KOPT-K1 (cell line): ENCODE measurements around the gene B3GNT7.
"Not testable (repeated sequence)": the region's sequence is repeated elsewhere in the genome, so short reads cannot be mapped to it uniquely, and the experiment has no call there.

ENCODE experiments used
- H3K27ac ChIP-seq: fragments of 200-600 bp; sonication (generic); 2 replicates; pipeline ENCODE4 v1.5.1; 2016; ENCODE audit warnings: antibody characterized with exemption, mild to moderate bottlenecking, low read depth, low read length; ENCODE audit not compliant: poor library complexity, severe bottlenecking
- H3K36me3 ChIP-seq: fragments of 200-600 bp; sonication (generic); 2 replicates; pipeline ENCODE4 v1.5.1; 2017; ENCODE audit warnings: antibody characterized with exemption, mild to moderate bottlenecking, low read length, moderate library complexity; ENCODE audit not compliant: insufficient read depth
- H3K9me3 ChIP-seq: fragments of 200-600 bp; sonication (generic); 2 replicates; pipeline ENCODE4 v1.5.1; 2017; ENCODE audit warnings: antibody characterized with exemption, low read length, mild to moderate bottlenecking; ENCODE audit not compliant: insufficient read depth, poor library complexity, severe bottlenecking

B3GNT7 gene

DNA sequence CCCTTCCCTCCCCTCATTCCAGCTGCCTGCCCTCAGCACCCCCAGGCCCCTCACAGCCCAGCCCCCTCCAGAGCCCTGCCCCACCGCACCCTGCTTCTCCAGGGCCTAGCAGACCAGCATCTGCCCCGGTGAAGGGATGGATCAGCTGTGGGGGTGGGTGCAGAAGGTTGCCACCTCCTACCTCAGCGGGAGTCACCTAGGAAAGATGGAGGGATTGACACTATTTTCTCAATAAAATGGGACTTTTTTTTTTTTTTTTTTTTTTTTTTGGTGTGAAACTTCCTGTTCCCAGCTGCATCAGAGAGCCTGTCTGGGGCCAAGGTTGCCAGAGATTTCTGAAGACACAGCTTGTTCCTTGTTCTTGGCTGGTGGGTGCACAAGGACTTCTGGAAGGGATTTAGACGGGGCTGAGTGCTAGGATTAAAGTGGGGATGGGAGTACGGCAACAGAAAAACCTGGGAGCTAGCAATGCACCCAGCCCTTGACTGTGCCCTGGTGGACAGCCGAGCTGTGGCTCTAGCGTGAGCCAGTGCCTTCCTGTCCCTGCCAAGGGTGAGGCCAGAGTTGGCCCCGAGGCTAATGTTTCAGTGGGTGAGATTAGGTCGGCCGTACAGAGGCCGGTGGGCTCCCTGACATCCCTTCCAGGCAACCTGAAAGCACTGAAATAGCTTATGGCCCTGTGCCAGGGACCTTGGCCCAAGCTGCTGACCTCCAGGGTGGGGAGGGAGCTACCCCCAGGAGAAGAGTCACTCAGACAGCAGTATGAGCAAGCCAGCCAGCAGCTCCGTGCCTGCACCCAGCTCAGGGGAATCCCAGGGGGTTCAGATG is 4.6 kb downstream of the B3GNT7 start:
- Histone ChIP-seq H3K36me3 (no peaks in the 10 kb centered on the region), H3K27ac (no peak overlapping the region), H3K9me3 (no peaks in the 10 kb centered on the region)

DNA sequence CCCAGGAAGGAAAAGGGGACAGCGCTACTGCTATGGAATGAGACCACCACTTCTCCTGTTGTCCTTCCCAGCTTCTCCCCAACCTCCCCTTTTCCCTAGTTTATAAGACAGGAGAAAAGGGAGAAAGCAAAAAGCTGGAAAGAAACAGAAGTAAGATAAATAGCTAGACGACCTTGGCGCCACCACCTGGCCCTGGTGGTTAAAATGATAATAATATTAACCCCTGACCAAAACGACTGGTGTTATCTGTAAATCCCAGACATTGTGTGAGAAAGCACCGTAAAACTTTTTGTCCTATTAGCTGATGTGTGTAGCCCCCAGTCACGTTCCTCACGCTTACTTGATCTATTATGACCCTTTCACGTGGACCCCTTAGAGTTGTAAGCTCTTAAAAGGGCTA is 5.2 kb downstream of the B3GNT7 start:
- H3K9me3 ChIP-seq, H3K36me3 ChIP-seq, H3K27ac ChIP-seq: not testable (repeated sequence)

DNA sequence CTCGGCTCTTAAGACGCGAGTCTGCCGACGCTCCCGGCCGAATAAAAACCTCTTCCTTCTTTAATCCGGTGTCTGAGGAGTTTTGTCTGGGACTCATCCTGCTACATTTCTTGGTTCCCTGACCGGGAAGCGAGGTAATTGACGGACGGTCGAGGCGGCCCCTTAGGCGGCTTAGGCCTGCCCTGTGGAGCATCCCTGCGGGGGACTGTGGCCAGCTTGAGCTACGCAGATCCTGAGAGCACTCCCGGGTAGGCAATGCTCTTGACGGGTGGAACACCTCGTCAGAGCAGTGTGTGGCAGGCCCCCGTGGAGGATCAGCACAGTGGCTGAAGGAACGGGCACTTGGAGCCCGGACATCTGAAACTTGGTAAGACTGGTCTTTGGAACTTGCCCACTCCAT is 5.6 kb downstream of the B3GNT7 start:
- H3K27ac ChIP-seq, H3K9me3 ChIP-seq, H3K36me3 ChIP-seq: not testable (repeated sequence)

DNA sequence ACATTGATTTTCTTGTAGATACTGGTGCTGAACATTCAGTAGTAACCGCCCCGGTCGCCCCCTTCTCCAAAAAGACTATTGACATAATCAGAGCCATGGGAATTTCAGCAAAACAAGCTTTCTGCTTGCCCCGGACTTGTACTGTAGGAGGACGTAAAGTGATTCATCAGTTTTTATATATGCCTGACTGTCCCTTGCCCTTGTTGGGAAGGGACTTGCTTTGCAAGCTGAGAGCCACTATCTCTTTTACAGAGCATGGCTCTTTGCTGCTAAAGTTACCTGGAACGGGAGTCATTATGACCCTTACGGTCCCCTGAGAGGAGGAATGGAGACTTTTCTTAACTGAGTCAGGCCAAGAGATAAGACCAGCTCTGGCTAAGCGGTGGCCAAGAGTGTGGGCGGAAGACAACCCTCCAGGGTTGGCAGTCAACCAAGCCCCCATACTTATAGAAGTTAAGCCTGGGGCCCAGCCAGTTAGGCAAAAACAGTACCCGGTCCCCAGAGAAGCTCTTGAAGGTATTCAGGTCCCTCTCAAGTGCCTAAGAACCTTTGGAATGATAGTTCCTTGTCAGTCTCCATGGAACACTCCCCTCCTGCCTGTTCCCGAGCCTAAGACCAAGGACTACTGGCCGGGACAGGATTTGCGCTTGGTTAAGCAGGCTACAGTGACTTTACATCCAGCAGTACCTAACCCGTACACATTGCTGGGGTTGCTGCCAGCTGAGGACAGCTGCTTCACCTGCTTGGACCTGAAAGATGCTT is 8.1 kb downstream of the B3GNT7 start:
- H3K9me3 ChIP-seq, H3K27ac ChIP-seq, H3K36me3 ChIP-seq: not testable (repeated sequence)

DNA sequence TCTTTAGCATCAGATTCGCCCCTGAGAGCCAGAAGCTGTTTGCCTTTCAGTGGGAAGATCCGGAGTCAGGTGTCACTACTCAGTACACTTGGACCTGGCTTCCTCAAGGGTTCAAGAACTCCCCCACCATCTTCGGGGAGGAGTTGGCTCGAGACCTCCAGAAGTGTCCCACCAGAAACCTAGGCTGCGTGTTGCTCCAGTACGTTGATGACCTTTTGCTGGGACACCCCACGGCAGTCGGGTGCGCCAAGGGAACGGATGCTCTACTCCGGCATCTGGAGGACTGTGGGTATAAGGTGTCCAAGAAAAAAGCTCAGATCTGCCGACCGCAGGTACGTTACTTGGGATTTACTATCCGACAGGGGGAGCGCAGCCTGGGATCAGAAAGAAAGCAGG is 8.7 kb downstream of the B3GNT7 start:
- not testable (repeated sequence) for H3K9me3 ChIP-seq, H3K36me3 ChIP-seq, H3K27ac ChIP-seq

DNA sequence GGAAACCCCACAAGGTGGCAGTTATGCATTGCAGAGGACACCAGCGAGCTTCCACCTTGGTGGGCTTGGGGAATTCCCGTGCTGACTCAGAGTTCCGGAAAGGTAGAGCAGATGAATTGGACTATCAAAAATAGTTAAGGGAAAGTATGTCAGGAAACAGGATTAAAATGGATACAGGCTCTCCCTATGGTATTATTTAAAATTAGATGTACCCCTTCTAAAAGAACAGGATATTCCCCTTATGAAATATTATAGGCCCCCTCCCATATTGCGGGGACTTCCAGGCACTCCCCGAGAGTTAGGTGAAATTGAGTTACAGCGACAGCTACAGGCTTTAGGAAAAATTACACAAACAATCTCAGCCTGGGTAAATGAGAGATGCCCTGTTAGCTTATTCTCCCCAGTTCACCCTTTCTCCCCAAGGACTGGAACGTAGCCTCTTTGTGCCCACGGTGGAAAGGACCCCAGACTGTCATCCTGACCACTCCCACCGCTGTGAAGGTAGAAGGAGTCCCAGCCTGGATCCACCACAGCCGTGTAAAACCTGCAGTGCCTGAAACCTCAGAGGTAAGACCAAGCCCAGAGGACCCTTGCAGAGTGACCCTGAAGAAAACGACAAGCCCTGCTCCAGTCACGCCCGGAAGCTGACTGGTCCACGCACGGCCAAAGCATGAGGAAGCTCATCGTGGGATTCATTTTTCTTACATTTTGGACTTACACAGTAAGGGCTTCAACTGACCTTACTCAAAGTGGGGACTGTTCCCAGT is 10.3 kb downstream of the B3GNT7 start:
- not testable (repeated sequence) for H3K27ac ChIP-seq, H3K36me3 ChIP-seq, H3K9me3 ChIP-seq

DNA sequence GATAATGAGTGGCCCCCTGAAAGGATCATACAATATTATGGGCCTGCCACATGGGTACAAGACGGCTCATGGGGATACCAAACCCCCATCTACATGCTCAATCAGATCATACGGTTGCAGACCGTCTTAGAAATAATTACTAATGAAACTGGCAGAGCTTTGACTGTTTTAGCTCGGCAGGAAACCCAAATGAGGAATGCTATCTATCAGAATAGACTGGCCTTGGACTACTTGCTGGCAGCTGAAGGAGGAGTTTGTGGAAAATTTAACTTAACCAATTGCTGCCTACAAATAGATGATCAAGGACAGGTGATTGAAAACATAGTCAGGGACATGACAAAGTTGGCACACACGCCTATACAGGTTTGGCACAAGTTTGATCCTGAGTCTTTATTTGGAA is 12.2 kb downstream of the B3GNT7 start:
- not testable (repeated sequence) for H3K27ac ChIP-seq, H3K36me3 ChIP-seq
- H3K9me3 ChIP-seq: peaks cover 18% of the 10 kb centered on the region

DNA sequence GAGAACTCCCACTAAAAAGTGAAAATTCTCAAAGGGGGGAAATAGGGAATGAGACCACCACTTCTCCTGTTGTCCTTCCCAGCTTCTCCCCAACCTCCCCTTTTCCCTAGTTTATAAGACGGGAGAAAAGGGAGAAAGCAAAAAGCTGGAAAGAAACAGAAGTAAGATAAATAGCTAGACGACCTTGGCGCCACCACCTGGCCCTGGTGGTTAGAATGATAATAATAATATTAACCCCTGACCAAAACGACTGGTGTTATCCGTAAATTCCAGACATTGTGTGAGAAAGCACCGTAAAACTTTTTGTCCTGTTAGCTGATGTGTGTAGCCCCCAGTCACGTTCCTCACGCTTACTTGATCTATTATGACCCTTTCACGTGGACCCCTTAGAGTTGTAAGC is 12.8 kb downstream of the B3GNT7 start:
- peaks cover 18% of the 10 kb centered on the region for H3K9me3 ChIP-seq
- not testable (repeated sequence) for H3K36me3 ChIP-seq, H3K27ac ChIP-seq

DNA sequence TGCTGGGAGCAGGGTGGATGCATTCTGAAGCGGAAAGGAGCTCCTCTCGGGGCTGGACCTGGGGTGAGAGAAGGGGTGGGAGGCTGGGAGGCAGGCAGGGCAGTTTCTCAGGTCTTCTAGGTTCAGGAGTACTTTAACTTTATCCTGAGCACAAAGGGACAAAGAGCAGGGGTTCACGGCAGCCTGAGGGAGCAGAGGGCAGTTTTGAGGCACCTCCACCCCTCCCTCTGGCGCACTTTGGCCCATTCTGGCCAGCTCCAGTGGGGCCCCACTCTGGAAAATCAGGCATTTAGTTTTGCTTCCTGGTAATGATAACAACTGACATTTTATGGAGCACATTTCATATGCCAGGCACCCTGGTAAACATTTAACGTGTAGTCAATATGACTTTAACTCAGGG is 14.3 kb downstream of the B3GNT7 start:
- H3K36me3 ChIP-seq: no peaks in the 10 kb centered on the region
- H3K27ac ChIP-seq: no peak overlapping the region
- H3K9me3 ChIP-seq: peaks cover 18% of the 10 kb centered on the region

DNA sequence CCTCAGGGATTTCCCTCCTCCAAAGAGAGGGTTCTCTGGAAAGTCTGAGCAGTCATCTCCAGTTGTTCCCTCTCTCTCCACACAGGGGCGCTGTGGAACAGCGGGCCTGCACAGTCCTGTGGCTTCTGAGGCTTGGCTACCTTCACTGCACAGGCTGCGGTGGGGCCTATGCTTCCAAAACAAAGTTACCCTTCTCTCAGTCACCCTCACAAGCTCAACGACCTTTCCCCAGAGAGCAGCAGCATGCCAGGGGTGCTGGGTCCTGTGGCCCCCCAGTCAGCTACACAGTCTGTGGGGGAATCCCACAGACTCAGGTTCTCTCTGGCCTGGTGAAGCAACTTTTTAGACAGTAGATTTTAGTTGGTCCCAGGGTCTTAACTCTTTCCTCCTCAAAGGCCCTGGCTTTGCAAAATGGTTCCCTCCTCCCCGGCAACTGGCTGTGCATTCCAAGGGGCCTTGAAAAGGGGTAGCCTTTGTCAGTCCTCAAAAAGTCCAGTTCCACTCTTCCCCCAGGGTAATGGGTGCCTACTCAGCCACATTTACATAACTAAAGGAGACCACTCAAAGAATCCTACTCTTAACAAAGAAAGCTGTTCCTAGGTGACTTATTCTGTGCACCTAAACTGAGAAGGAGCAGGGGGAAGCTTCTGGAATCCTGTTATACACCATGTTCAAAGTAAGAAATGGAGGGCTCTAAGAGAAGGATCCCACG is 14.9 kb downstream of the B3GNT7 start:
- Histone ChIP-seq H3K36me3 (no peaks in the 10 kb centered on the region), H3K27ac (no peak overlapping the region), H3K9me3 (peaks cover 18% of the 10 kb centered on the region)

DNA sequence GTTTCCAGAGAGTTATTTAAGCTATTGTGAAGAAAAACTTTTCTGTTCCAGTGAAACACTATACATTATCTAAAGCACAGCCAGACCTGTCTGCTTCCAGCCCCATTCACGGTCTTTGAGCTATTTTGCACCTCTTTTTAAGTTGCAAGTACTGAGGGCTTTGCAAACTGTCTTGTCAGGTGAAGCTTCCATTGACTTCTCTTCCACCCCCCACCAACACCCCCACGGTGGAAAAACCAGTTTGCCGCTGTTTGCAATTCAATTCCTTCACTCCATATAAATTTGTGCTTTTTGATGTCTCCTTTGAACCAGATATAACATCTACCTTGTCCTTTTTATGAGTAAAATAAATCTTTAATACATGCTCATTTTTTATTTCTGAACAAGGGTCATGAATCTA is 15.7 kb downstream of the B3GNT7 start:
- H3K36me3 ChIP-seq: no peaks in the 10 kb centered on the region
- peaks cover 18% of the 10 kb centered on the region for H3K9me3 ChIP-seq
- H3K27ac ChIP-seq: no peak overlapping the region

DNA sequence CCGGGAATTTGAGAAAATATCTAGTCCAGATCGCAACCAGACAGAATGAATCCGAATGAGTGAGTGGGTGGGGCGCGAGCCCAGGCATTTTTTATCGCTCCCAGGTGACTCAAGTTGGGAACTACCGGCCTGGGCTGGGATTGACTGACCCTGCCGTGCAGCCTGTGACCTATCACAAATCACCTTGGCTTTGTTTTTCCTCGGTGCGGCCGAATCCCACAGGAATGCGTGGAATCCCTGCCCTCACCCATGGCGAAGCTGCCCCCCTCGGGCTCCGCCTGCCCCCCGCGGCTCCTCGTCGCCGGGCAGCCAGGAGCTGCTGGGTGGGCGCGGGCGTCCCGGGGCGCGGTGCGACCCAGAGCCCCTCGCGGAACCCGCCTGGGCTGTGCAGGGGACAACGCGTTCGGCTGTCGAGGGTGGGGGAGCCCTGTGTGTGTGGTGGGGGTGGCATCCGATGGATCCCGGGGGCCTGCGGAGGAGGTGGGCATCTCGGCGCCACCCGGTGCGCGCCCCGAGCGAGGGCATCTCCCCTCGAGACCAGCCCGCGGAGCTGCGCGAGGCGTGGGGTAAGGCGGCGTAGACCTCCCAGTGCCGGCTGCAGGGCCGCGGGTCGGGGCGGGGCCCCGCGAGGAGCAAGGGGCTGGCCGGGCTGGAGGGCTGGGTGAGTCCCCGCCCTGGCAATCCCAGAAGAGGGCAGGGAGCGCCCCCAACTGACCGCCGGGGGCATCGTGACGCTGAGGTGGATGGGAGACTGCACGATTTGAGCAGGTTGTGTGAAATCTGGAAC is 16.5 kb downstream of the B3GNT7 start:
- H3K27ac ChIP-seq: no peak overlapping the region
- H3K9me3 ChIP-seq: peaks cover 18% of the 10 kb centered on the region
- H3K36me3 ChIP-seq: no peaks in the 10 kb centered on the region

DNA sequence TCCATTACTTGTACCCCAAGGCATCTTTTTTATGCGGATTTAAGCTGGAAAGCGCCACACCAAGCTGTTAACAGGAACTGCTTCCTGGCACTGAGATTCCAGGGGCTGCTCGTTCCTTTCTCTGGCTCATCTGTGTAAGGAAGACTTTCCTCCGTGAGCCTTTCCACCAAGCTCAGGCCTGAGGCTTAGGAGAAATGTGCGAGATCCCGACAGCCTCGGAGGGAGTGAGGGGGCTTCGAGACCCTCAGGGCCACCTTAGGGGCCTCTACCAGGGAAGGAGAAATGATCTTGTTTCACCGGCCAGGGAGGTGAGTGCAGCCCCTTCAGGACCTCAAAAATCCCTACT is 17.1 kb downstream of the B3GNT7 start:
- Histone ChIP-seq H3K9me3 (peaks cover 18% of the 10 kb centered on the region), H3K36me3 (no peaks in the 10 kb centered on the region), H3K27ac (no peak overlapping the region)

DNA sequence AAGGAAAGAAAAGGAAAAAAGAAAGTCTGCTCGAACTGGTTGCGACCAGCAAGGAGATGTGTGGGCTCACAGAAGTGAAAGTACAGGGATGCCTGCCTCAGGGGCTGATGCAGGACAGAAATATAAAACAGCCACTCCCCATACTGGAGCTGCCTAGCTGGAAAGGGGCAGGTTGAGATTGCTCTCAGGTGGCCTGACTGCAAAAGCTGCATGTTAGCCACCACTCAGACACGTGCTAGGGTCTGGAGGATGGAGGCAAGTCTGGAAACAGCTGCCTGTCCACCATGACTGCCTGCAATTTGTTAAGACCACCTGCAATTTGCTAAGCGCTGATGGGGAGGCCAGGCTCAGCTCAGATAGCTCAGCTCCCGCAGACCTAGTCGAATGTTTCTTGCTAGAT is 17.9 kb downstream of the B3GNT7 start:
- Histone ChIP-seq H3K36me3 (no peaks in the 10 kb centered on the region), H3K27ac (no peak overlapping the region), H3K9me3 (peaks cover 18% of the 10 kb centered on the region)
